Measurements from ENCODE around the gene FOXA1.

GRCh38 chr14:37615582-37616289 lies 20.7 kb upstream of the FOXA1 start:
- no peak for TF ChIP-seq CTCF (conservative IDR thresholded peaks at IDR 0.05; ENCODE audit: low read depth, low read length)
- TF ChIP-seq EZH2 (IDR thresholded peaks at IDR 0.05; ENCODE audit: borderline replicate concordance, low read depth, low read length, poor library complexity, severe bottlenecking) = no peak

All from A673 (cell line).